ENCODE results near the gene WSB2.
"Not testable (repeated sequence)": the region's sequence is repeated elsewhere in the genome, so short reads cannot be mapped to it uniquely, and the experiment has no call there.

Gene WSB2

GRCh38 chr12:118061011-118061872 is at the start of gene WSB2:
Gene WSB2 (minus strand): TSS chr12:118061179. CDS start chr12:118061048, 131 bp downstream.
- peak; percentile 58 for DNase-seq

GRCh38 chr12:118109088-118109487 is 48.1 kb upstream of the WSB2 start:
- DNase-seq, result no peak

DNA sequence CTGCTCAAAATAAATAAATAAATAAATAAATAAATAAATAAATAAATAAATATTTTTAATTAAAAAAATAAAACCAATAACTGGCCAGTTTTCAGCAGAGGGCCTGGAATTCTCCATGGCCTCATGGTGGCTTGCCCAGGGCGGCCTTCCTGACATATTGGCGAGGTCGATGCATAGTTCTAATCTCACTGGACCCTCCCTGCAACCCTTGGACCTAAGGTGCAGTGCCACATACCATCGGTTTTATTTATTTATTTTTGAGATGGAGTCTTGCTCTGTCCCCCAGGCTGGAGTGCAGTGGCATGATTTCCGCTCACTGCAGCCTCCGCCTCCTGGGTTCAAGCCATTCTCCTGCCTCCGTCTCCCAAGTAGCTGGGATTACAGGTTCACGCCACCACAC is 46.7 kb upstream of the WSB2 start:
- DNase-seq, result no peak

DNA sequence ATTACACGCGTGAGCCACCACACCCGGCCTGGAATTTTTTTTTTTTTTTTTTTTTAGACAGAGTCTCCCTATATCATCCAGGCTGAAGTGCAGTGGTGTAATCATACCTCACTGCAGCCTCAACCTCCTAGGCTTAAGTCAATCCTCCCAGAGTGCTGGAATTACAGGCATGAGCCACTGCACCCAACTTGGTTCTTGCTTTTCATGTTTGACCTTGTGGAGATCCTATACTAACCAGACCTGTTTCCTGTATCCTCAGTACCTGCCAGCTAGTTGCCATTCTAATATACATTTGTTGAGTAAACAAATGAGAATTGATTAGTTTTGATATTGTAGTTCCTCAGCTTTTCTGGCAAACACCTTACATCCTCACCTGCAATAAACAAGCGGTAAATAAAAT is 46.0 kb upstream of the WSB2 start:
- no peak for DNase-seq

- peak; percentile 55 for DNase-seq
Measured at GRCh38 chr12:118103601-118104382, 42.8 kb upstream of the WSB2 start, which contains the start of gene VSIG10. Gene VSIG10 (minus strand): TSS chr12:118104011. CDS start chr12:118103671, 340 bp downstream.

DNA sequence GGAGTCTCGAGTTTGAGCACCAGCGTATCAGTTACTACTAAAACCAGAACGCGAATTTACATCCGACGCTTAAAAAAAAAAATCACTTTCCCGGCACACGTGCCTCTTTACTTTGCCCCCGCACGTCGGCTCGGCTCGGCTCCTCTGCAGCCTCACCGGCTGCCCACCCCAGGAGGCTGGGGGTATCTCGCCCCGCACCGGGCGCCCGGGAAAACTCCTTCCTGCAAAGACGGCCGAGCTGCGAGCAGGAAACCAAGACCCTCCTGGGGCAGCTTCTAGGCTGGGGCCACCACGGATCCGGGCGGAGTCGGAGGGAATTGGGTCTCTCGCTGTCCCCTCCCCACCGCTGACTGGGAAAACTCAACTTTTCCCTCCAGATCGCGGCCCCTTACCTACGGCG is 42.2 kb upstream of the WSB2 start:
- peak; percentile 50 for DNase-seq

DNA sequence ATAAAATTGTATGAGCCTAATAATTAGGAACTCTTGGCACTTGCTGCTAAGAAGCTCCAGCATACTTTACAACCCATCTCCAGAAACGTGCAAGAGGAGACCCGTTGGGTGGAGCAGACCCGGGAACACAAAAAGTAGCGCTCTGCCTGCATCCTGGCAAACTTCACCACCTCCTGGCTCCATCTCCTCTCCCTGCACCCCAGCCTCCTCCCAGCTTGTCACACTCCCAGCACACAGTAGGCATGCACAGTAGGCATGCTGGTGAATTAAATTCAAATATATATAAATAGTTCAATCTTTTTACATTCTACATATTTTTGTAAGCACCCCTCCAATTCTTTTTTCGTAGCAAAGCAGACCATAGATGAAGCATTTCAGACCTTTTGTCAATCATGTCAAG is 41.6 kb upstream of the WSB2 start:
- no peak for DNase-seq

DNA sequence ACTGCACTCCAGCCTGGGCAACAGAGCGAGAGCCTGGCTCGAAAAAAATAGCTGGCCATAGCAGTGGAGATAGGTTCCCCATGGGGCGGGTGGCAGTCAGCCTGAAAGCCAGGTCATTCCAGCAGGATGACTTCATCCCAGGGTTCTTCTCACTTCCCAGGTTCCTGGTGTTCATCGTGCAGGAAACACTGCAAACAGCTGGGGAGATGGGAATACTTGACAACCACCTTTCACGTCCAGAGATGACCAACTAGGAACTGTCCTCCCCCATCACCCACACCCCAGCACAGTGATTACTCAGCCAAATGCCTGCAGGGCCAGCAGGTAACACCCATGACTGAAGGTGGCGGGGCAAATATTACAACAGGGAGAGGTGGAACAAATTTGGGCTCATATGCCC is 41.1 kb upstream of the WSB2 start:
- DNase-seq, result no peak

- no peak for DNase-seq
Measured at GRCh38 chr12:118101051-118101450, 40.1 kb upstream of the WSB2 start.

DNA sequence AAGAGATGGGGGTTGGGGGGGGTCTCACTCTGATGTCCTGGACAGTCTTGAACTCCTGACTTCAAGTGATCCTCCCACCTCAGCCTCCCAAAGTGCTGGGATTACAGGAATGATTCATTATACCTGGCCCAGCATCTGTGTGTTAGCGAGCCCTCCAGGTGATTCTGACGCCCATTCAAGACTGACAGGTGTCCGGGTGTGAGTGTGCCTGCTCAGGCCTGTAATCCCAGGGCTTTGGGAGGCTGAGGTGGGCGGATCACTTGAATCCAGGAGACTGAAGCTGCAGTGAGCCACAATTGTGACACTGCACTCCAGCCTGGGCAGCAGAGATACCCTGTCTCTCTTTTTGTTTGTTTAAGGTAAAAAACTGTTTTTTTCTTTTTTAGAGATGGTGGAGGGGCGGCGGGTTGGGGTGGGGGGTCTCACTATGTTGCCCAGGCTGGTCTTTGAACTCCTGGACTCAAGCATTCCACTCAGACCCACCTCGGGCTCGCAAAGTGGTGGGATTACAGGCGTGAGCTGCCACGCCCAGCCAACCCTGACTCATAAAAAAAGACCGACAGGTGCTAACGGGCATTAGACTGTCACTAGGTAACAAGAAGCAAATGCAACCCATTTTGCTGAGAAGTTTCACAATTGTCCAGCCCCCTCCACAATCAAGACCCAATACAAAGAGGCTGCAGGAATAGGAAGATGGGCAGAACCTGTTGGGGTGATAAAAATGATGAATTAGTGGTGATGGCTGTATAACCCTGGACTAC is 38.1 kb upstream of the WSB2 start:
- peak; percentile 3 for DNase-seq

DNA sequence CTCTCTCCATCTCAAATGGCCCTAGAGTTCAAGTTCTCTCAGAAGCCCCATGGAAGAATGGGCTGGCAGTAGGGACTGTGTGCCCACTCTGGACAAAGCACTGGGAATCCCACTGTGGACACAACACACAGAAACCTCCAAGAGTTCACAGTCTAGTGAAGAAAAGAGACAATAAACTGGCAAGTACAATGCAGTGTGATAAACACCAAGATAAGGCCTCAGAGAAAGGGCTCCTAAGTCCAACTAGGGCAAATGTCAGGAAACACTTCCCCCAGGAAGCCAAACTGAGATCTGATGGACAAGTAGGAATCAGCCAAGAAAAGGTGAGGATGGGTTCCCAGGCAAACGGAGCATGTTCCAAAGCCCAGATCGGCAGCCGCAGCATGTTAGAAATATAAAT is 37.4 kb upstream of the WSB2 start:
- no peak for DNase-seq

GRCh38 chr12:118094039-118094438 is 33.1 kb upstream of the WSB2 start:
- DNase-seq, result no peak

DNA sequence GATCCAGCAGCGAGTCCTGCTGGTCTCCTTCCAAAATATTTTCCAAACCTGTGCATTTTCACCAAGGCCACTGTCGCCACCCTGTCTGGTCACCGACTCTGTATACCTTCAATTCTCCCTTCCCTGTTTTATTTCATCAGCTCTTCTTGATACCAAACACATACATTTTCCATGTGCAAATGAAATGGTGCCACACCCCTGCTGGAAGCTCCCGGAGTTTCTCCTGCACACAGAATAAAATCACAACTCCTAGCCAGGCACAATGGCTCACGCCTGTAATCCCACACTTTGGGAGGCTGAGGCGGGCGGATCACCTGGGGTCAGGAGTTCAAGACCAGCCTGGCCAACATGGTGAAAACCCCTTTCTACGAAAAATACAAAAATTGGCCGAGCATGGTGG is 28.8 kb upstream of the WSB2 start:
- DNase-seq, result no peak

DNA sequence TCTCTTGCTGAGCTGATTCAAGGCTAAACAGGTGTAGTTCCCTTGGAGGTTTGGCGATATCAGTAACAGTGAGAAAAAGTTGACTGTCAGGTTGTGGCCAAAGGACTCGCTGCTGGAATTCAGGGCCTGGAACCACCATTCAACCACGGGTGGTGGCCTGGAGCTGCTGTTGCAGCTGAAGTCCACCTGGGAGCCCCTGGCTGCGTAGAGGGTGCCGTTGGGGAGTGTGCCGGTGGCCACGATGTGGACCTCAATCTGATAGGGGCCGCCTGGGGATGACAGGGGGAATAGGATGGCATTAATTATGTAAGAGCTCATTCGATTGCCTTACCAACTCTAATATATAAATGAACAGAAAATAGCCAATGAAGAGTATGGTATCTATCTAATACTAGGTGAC is 21.2 kb upstream of the WSB2 start:
- no peak for DNase-seq

GRCh38 chr12:118081521-118081920 is 20.5 kb upstream of the WSB2 start:
- DNase-seq, result not testable (repeated sequence)

DNA sequence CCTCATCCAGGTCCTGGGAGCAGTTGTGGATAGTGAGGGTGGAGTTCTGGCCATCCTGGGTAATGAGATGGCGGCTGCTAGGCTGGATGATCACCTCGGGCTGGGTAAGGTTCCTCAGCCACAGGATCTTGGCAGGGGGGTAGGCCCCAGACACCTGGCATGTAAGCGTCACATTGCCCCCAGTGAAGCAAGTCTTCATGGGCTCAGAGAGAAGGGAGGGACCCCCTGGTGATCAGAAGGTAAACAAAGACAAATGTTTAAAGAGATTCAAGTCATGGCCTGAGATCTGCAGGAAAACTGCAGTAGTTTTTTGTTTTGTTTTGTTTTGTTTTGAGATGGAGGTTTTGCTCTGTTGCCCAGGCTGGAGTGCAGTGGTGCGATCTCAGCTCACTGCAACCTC is 12.8 kb upstream of the WSB2 start:
- no peak for DNase-seq

GRCh38 chr12:118070650-118071049 is 9.7 kb upstream of the WSB2 start:
- no peak for DNase-seq

GRCh38 chr12:118068445-118068844 is 7.5 kb upstream of the WSB2 start:
- no peak for DNase-seq

DNA sequence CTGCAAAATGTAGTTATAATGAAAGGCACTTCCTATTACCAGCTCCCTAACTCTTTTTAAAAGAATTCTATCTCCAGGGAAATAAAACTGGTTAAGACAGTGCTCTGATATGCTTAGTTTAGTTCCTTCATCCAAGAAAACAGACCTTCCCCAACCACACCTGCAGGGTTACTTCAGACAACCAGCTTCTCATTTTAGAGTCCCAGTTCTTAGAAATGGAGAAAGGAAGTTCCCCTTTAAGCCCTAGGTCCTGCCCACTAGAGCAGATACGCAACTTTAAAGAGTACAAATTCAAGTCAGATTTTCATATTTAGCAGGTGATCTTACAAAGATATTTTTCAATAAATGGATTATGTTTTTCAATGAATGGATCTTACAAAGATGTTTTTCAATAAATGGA is 4.4 kb upstream of the WSB2 start:
- DNase-seq, result no peak

DNA sequence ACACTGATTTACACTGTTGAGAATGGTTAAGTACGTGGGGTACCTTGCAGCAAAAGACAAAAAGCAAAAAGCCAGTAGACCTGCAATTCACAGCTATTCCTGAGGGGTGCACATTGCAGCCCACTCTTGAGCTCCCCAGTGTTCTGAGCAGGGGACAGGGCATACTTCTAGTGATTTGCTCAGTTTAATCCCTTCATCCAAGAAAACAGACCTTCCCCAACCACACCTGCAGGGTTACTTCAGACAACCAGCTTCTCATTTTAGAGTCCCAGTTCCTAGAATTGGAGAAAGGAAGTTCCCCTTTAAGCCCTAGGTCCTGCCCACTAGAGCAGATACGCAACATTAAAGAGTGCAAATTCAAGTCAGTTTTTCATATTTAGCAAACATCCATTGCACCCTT is 3.6 kb upstream of the WSB2 start:
- peak; percentile 10 for DNase-seq

DNA sequence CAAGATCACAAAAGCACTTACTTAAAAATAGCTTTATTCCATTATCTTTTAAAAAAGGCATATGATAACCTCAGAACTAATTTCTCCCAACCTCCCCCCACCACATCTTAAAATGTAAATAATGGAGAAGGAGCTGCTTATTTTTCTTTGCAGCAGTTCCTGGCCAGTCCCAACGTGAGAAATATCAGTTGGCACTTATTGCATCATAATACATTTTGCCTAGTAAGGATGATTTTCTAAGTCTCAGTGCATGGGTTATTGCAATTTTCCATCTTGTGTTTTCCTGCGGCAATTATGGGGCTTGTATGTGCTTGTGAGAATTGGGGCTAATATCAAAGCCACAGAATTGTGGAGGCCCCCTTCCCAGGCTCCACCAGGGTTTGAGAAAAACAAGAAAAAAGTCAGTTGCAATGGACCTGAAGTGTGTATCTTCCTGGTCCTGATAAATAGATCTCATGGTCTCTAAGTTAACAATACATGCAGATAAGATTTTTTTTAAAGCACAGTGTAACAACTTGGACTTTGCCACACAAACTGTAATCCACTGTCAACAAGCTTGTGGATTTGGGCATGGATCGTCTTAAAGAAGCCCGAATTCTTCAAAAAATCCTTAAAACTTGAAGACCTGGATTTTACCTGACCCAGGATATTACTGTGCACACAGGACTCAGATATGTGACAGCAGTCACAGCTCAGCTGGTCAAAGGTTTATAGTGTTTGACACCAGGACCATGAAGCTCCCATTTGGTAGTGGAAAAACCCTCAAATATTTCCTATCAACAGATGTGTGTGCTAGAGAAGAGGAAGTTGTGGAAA is 2.8 kb upstream of the WSB2 start:
- DNase-seq, result no peak
